Measurements from ENCODE around the gene RGS3.

RGS3 gene

GRCh38 chr9:113492343-113493202 is 29.0 kb downstream of the RGS3 start:
- no peak for DNase-seq

- DNase-seq = no peak
These were observed 29.6 kb downstream of the RGS3 start for GRCh38 chr9:113493203-113493520.

- DNase-seq = no peak
These were observed 32.0 kb downstream of the RGS3 start for GRCh38 chr9:113495526-113495925.

GRCh38 chr9:113497051-113497450 is 33.5 kb downstream of the RGS3 start:
- DNase-seq = no peak

- DNase-seq = no peak
These were observed 35.8 kb downstream of the RGS3 start for GRCh38 chr9:113499153-113499875.

- no peak for DNase-seq
These were observed 36.5 kb downstream of the RGS3 start for GRCh38 chr9:113499876-113500497.

- no peak for DNase-seq
These were observed 37.7 kb downstream of the RGS3 start for GRCh38 chr9:113501129-113501686.

GRCh38 chr9:113501852-113502251 is 38.3 kb downstream of the RGS3 start:
- DNase-seq = no peak

GRCh38 chr9:113502427-113503034 is 39.0 kb downstream of the RGS3 start:
- DNase-seq = no peak

- DNase-seq = no peak
These were observed 39.6 kb downstream of the RGS3 start for GRCh38 chr9:113503131-113503541.

GRCh38 chr9:113503613-113504211 is 40.2 kb downstream of the RGS3 start:
- DNase-seq = no peak

GRCh38 chr9:113504725-113505590 is 41.4 kb downstream of the RGS3 start:
- no peak for DNase-seq

- no peak for DNase-seq
These were observed 42.6 kb downstream of the RGS3 start for GRCh38 chr9:113506090-113506589.

- no peak for DNase-seq
These were observed 43.7 kb downstream of the RGS3 start for GRCh38 chr9:113507256-113507655.

- DNase-seq = no peak
These were observed 44.7 kb downstream of the RGS3 start for GRCh38 chr9:113508111-113508749.

GRCh38 chr9:113509463-113509862 is 45.9 kb downstream of the RGS3 start:
- no peak for DNase-seq

GRCh38 chr9:113511047-113511521 is 47.6 kb downstream of the RGS3 start:
- DNase-seq = no peak

GRCh38 chr9:113511856-113512761 is 48.6 kb downstream of the RGS3 start:
- DNase-seq = peak; percentile 78

- no peak for DNase-seq
These were observed 49.6 kb downstream of the RGS3 start for GRCh38 chr9:113513111-113513510.

- no peak for DNase-seq
These were observed 50.0 kb downstream of the RGS3 start for GRCh38 chr9:113513536-113513935.

All from stimulated activated CD4-positive, alpha-beta T cell treated with anti-CD3 and anti-CD28 coated beads, Interleukin-2, amount 100 ng/mL, for 24 hours (primary cell).